MM.1S (cell line): Measurements from ENCODE around the gene CPEB3.

ENCODE experiments used
- CTCF ChIP-seq: fragments of 300-600 bp; sonication (generic); IDR thresholded peaks from 2 replicates; pipeline ENCODE4 v1.5.1; 2016; ENCODE audit warnings: antibody characterized with exemption, low read length, mixed read lengths
- EZH2 ChIP-seq: fragments of 300-600 bp; sonication (generic); optimal IDR thresholded peaks from 2 replicates; pipeline ENCODE3; 2017; ENCODE audit warnings: low read depth, mild to moderate bottlenecking, antibody characterized with exemption, low read length, mixed read lengths
- EZH2phosphoT487 ChIP-seq: fragments of 300-600 bp; sonication (generic); IDR thresholded peaks from 2 replicates; pipeline ENCODE4 v1.6.1; 2018; ENCODE audit warnings: antibody characterized with exemption, low read length

- TF ChIP-seq CTCF (no peak), EZH2 (no peak), EZH2phosphoT487 (no peak)
These were observed 115.7 kb downstream of the CPEB3 start for GRCh38 chr10:92175164-92175563.
